SKM-1 treated with dmso at 0.1 percent for 144 hours (cell line): Measurements from ENCODE around the gene SBF2.

Experiments
- DNase-seq: peaks from one replicate; lab custom pipeline; 2025; ENCODE audit not compliant: unreplicated experiment; lab: John Stamatoyannopoulos, UW

Gene SBF2

GRCh38 chr11:9736365-9736764 is 557.7 kb downstream of the SBF2 start:
- no peak for DNase-seq

GRCh38 chr11:9735919-9736318 is 558.1 kb downstream of the SBF2 start:
- no peak for DNase-seq

- no peak for DNase-seq
These were observed 558.8 kb downstream of the SBF2 start for GRCh38 chr11:9735236-9735635.

GRCh38 chr11:9733212-9733611 is 560.8 kb downstream of the SBF2 start:
- no peak for DNase-seq

GRCh38 chr11:9732453-9732852 is 561.6 kb downstream of the SBF2 start:
- no peak for DNase-seq

GRCh38 chr11:9731256-9731655 is 562.8 kb downstream of the SBF2 start:
- no peak for DNase-seq
